Tibial nerve (tissue), 4 donors: ENCODE data around the gene CALML5. TPM values are rescaled to one million over a fixed set of nuclear protein-coding genes. Genes with fewer than 3 reads are reported as not detected.

Source experiments
- DNase-seq, 2 donors: peaks; one replicate each; pipeline ENCODE4 v3.0.0-alpha.2; 2019; ENCODE audit warnings: low spot score in 2 of 2
- H3K27ac ChIP-seq, 4 donors: fragments of 200-600 bp; sonication (generic) in 3 of 4; one replicate each; pipeline ENCODE4 v1.5.1; 2017 to 2019; ENCODE audit warnings: mild to moderate bottlenecking in 1 of 4
- H3K27me3 ChIP-seq, 2 donors: fragments of 200-600 bp; sonication (generic) in 1 of 2; one replicate each; pipeline versions ENCODE4 v1.5.1 to v1.6.0; 2017 to 2019
- H3K36me3 ChIP-seq, 3 donors: fragments of 200-600 bp; sonication (generic); one replicate each; pipeline ENCODE4 v1.5.1; 2018 to 2019
- H3K4me1 ChIP-seq, 4 donors: fragments of 200-600 bp; sonication (generic) in 3 of 4; one replicate each; pipeline ENCODE4 v1.5.1; 2017 to 2019
- H3K4me3 ChIP-seq, 4 donors: fragments of 200-600 bp; sonication (generic) in 3 of 4; one replicate each; pipeline ENCODE4 v1.5.1; 2017 to 2019; ENCODE audit warnings: mild to moderate bottlenecking in 1 of 4, moderate library complexity in 1 of 4
- H3K9me3 ChIP-seq, 4 donors: fragments of 200-600 bp; sonication (generic) in 3 of 4; one replicate each; pipeline ENCODE4 v1.5.1; 2017 to 2019
- CTCF ChIP-seq, 5 experiments: fragments of 200-600 bp in 3 of 5; fragments of 450-650 bp in 2 of 5; sonication (generic) in 3 of 5; IDR thresholded peaks; one replicate each; pipeline ENCODE4 v1.5.1; 2016 to 2019; ENCODE audit warnings: antibody characterized with exemption in 5 of 5, mild to moderate bottlenecking in 3 of 5, moderate library complexity in 2 of 5
- EP300 ChIP-seq, 2 donors: sonication (generic); formaldehyde crosslinking; IDR thresholded peaks; one replicate each; pipeline ENCODE4 v1.6.1; 2017; ENCODE audit warnings: antibody characterized with exemption in 2 of 2, mild to moderate bottlenecking in 1 of 2
- POLR2A ChIP-seq, 2 donors: fragments of 450-650 bp; IDR thresholded peaks; one replicate each; pipeline ENCODE4 v1.6.1; 2017; ENCODE audit warnings: antibody characterized with exemption in 2 of 2, mild to moderate bottlenecking in 2 of 2, moderate library complexity in 2 of 2
- WGBS, 2 donors: methylation state at CpG; one replicate each; pipeline ENCODE4 v1.1.5; 2018; 5-methylcytosine and 5-hydroxymethylcytosine counted together
- total RNA-seq, 4 donors: library from RNA; depleted of rRNA; stranded (reverse); fragments of >200 nt; gene quantifications; one replicate each; pipeline ENCODE4 v1.1.0, GENCODE V29; 2016

CALML5 gene
- total RNA-seq, 4 donors from 2014 or later, result not detected

- Histone ChIP-seq H3K9me3 (peaks cover 0 to 9% (median 0%) of the 10 kb centered on the region in 4 donors), H3K4me3 (no peak overlapping the region), H3K27me3 (no peaks in the 10 kb centered on the region), H3K4me1 (peaks cover 0 to 20% (median 4%) of the 10 kb centered on the region in 4 donors), H3K36me3 (no peaks in the 10 kb centered on the region), H3K27ac (no peak overlapping the region)
- no peak for DNase-seq
- WGBS, 2 donors, result 95 to 96% methylated on average over 14 to 15 of the region's 15 CpGs
- TF ChIP-seq EP300 (IDR thresholded peaks at IDR 0.05), result no peak
Observed at GRCh38 chr10:5470062-5470751, 29.2 kb downstream of the CALML5 start.

DNA sequence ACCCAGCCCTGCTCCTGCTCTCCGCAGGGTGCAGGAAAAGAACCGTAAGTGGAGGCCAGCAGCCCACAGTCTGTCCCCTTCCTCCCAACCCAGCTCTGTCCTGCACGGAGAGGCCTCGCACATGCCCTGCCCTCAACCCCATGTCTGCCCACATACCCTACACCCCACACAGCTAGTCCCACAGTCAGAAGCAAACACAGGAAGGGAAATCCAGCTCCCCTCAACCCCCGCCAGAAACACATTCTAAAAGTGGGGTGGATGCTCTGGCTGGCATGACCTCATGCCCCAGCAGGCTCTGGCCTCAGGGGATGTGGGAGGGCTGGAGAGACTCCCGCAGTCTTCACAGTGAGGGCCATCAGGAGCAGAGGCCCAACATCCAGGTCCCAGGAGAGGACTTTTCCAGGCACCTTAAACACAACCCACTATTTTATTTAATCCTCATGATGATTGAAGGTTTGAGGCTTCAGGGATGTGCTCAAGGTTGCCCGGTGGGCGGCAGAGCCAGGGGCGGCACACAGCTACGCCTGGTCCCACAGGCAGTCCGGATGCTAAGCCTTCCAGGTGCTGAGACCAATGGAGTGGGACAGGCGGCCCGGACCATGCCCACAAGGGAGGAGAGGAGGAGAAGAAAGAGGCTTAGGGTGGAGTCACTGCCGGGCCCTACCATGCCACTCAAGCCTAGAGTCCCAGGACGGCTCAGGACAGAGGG, 29.9 kb downstream of the CALML5 start:
- H3K4me1 ChIP-seq, result peaks cover 0 to 20% (median 4%) of the 10 kb centered on the region in 4 donors
- no peak overlapping the region for H3K27ac ChIP-seq
- no peaks in the 10 kb centered on the region for H3K27me3 ChIP-seq
- no peak overlapping the region for H3K4me3 ChIP-seq
- H3K9me3 ChIP-seq, result peaks cover 0 to 9% (median 0%) of the 10 kb centered on the region in 4 donors
- 72 to 87% methylated on average over 15 of the region's 15 CpGs for WGBS, 2 donors
- no peak for TF ChIP-seq CTCF (IDR thresholded peaks at IDR 0.05)
- no peak for TF ChIP-seq EP300 (IDR thresholded peaks at IDR 0.05)
- TF ChIP-seq POLR2A (IDR thresholded peaks at IDR 0.05), result no peak
- no peaks in the 10 kb centered on the region for H3K36me3 ChIP-seq
- no peak for DNase-seq

GRCh38 chr10:5468262-5469106, 30.9 kb downstream of the CALML5 start:
- WGBS, 2 donors, result 75 to 80% methylated on average over 7 to 8 of the region's 8 CpGs
- Histone ChIP-seq H3K4me1 (peaks cover 0 to 20% (median 4%) of the 10 kb centered on the region in 4 donors), H3K27ac (no peak overlapping the region), H3K4me3 (no peak overlapping the region), H3K36me3 (no peaks in the 10 kb centered on the region), H3K9me3 (peaks cover 0 to 9% (median 0%) of the 10 kb centered on the region in 4 donors), H3K27me3 (no peaks in the 10 kb centered on the region)
- TF ChIP-seq EP300 (IDR thresholded peaks at IDR 0.05), result no peak
- TF ChIP-seq POLR2A (IDR thresholded peaks at IDR 0.05), result no peak
- no peak for TF ChIP-seq CTCF (IDR thresholded peaks at IDR 0.05)
- no peak for DNase-seq

DNA sequence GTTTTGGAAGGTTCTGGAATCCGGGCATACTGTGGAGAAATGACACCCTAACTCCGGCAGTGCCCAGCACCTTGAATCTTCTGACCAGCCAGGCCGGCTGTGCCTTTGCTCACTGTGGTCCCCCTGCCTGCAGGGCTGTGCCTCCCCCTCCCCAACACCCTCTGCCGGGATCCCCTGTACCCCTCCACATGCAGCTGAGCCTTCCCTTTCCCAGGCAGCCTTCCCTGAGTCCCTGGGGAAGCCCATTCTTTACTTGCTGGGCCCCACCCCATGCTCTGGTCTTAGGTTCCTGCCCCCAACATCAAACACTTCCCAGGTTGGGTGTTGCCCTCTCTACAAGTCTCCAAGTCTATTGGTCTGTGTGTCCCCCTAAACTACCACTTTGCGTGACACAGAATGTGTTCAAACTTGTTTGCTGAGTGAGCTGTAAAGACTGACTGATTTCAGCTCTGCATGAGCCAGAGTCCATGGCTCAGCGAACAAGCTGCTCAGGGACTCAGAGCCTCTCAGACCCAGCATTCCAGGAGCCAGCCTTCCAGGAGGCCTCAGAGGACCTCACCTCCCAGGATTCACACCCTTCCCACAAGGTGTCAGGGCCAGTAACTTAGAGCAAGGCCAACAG, 31.6 kb downstream of the CALML5 start:
- Histone ChIP-seq H3K36me3 (no peaks in the 10 kb centered on the region), H3K9me3 (peaks cover 0 to 9% (median 0%) of the 10 kb centered on the region in 4 donors), H3K4me1 (peaks cover 0 to 20% (median 4%) of the 10 kb centered on the region in 4 donors), H3K4me3 (no peak overlapping the region), H3K27me3 (no peaks in the 10 kb centered on the region), H3K27ac (no peak overlapping the region)
- TF ChIP-seq CTCF (IDR thresholded peaks at IDR 0.05) (no peak), POLR2A (IDR thresholded peaks at IDR 0.05) (no peak), EP300 (IDR thresholded peaks at IDR 0.05) (no peak)
- WGBS, 2 donors, result 76 to 88% methylated on average over 6 of the region's 6 CpGs
- DNase-seq, result no peak

- WGBS, 2 donors, result 62 to 65% methylated on average over 8 of the region's 8 CpGs
- Histone ChIP-seq H3K27me3 (no peaks in the 10 kb centered on the region), H3K36me3 (no peaks in the 10 kb centered on the region), H3K4me3 (no peak overlapping the region), H3K27ac (no peak overlapping the region), H3K4me1 (peaks cover 0 to 26% (median 6%) of the 10 kb centered on the region in 4 donors), H3K9me3 (peaks cover 0 to 9% (median 0%) of the 10 kb centered on the region in 4 donors)
- TF ChIP-seq POLR2A (IDR thresholded peaks at IDR 0.05), result no peak
- no peak for TF ChIP-seq EP300 (IDR thresholded peaks at IDR 0.05)
- no peak for TF ChIP-seq CTCF (IDR thresholded peaks at IDR 0.05)
- DNase-seq, result no peak
Observed at GRCh38 chr10:5467207-5467535, 32.2 kb downstream of the CALML5 start.
